Right cardiac atrium (tissue), 5 donors: ENCODE measurements around the gene ALDH7A1. TPM values are rescaled to one million over a fixed set of nuclear protein-coding genes. Genes with fewer than 3 reads are reported as not detected.
"Not testable (repeated sequence)": the region's sequence is repeated elsewhere in the genome, so short reads cannot be mapped to it uniquely, and the experiment has no call there.

Experiments
- ATAC-seq, 2 donors: fragments of 200-7000 bp; cut with Tn5 transposase; one replicate each; pipeline versions ENCODE4 v1.8.0 to v1.9.1; 2020; ENCODE audit warnings: moderate library complexity in 2 of 2, mild to moderate bottlenecking in 1 of 2
- DNase-seq, 3 donors: peaks; one replicate each; pipeline ENCODE4 v3.0.0-alpha.2; 2020
- H3K27ac ChIP-seq: one replicate; pipeline ENCODE4 v1.5.1; 2013; ENCODE audit warnings: mild to moderate bottlenecking, low read length, control low read depth, moderate library complexity
- H3K27me3 ChIP-seq: one replicate; pipeline ENCODE4 v1.6.1; 2013; ENCODE audit not compliant: control insufficient read depth, insufficient read depth
- H3K4me1 ChIP-seq: one replicate; pipeline ENCODE4 v1.6.1; 2013; ENCODE audit warnings: low read length; ENCODE audit not compliant: control insufficient read depth, insufficient read depth
- H3K4me3 ChIP-seq: one replicate; pipeline ENCODE4 v1.5.1; 2013; ENCODE audit warnings: low read length, control low read depth
- H3K9me3 ChIP-seq: one replicate; pipeline ENCODE4 v1.6.1; 2013; ENCODE audit warnings: low read length; ENCODE audit not compliant: control insufficient read depth
- WGBS: extraction: QIAGEN DNeasy Blood & Tissue Kit; methylation state at CpG from one replicate; pipeline ENCODE4 v1.1.7; 2013; 5-methylcytosine and 5-hydroxymethylcytosine counted together
- intact Hi-C, 4 donors: fragments of 100-400 bp; cut with DNase I; formaldehyde crosslinking; loops; one replicate each; pipeline versions ENCODE4 v1.11.0 to v1.14.0; 2022 to 2023
- polyA plus RNA-seq: library from polyadenylated mRNA; stranded (reverse); fragments of 200-250 nt; gene quantifications from one replicate; pipeline ENCODE4 v1.2.3, GENCODE V29; 2013
- total RNA-seq, 4 donors: library from RNA; stranded (reverse); fragmentation: NEBNext Ultra II Directional; extraction: Animal tissue kit (Norgen Biotek cat#: 25700); gene quantifications; one replicate each; pipeline ENCODE4 v1.2.1, GENCODE V29; 2021
- donor health status: healthy with polysubstance abuse.
- donor health status: DM: no; HTN: yes; CAD: no.
- donor health status: DM: no; HTN: no; CAD: no.
- donor health status: DM: no; HTN: yes; CAD: no; lungs with severe emphysema.
- donor health status: DM: yes; HTN: yes; CAD: no.

Gene ALDH7A1
- total and polyA plus RNA-seq, 5 donors, result 26.1 to 50.3 (median 31.6) TPM

DNA sequence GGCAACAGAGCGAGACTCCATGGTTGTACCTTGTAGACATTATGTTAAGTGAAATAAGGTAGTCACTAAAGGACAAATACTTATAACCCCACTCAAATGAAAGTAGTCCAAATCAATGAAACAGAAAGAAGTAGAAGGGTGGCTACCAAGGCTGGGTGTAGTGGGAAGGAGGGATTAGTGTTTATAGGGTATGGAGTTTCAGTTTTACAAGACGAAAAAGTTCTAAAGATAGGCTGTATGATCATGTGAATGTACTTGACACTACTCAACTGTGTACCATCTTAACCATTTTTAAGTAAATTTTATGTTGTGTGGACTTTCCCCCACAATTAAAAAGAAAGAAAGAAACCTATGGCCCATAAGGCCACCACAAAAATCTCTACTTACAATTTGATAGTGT, 32.2 kb downstream of the ALDH7A1 start:
- H3K27ac ChIP-seq, result no peak overlapping the region
- intact Hi-C loops, result no loop called here
- H3K4me3 ChIP-seq, result no peak overlapping the region
- 88% methylated on average over 2 of the region's 2 CpGs for WGBS
- H3K27me3 ChIP-seq, result no peaks in the 10 kb centered on the region
- H3K4me1 ChIP-seq, result no peaks in the 10 kb centered on the region
- DNase-seq (no peak), ATAC-seq (no peak)
- H3K9me3 ChIP-seq, result no peaks in the 10 kb centered on the region

DNA sequence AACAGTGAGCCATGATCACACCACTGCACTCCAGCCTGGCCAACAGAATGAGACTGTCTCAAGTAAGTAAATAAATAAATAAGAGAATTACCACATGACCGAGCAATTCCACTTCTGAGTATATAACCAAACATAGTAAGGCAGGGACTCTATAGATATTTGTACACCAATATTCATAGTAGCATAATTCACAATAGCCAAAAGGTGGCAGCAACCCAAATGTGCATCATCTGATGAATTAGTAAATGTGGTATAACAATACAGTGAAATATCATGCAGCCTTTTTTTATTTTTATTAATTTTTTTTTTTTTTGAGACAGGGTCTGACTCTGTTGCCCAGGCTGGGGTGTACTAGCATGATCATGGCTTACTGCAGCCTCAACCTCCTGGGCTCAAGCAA, 33.1 kb downstream of the ALDH7A1 start:
- Histone ChIP-seq H3K27me3 (no peaks in the 10 kb centered on the region), H3K4me3 (no peak overlapping the region), H3K27ac (no peak overlapping the region), H3K9me3 (no peaks in the 10 kb centered on the region), H3K4me1 (no peaks in the 10 kb centered on the region)
- intact Hi-C loops, result no loop called here
- no peak for ATAC-seq
- 79% methylated on average over 1 of the region's 1 CpG for WGBS
- DNase-seq, result no peak

DNA sequence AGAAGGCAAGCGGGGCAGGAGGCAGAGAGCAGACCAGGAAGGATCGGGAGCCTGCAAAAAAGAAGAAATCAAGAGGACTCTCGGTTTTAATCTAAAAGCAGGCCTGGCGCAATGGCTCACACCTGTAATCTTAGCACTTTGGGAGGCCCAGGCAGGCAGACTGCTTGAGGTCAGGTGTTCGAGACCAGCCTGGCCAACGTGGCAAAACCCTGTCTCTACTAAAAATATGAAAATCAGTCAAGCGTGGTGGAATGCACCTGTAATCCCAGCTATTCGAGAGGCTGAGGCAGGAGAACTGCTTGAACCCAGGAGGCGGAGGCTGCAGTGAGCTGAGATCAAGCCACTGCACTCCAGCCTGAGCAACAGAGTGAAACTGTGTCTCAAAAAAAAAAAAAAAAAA, 39.9 kb downstream of the ALDH7A1 start:
- intact Hi-C loops, ATAC-seq: not testable (repeated sequence)
- WGBS, result 95% methylated on average over 9 of the region's 9 CpGs

DNA sequence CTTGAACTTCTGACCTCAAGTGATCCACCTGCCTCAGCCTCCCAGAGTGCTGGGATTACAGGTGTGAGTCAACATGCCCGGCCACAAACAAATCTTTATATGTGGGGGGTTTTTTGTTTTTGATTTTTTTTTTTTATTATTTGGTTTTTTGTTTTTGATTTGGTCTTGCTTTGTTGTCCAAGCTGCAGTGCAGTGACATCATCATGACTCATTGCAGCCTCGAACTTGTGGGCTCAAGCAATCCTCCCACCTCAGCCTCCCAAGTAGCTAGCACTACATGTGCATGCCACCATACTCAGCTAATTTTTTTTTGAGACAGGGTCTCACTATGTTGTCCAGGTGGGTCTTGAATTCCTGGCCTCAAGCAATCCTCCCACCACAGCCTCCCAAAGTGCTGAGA, 42.4 kb downstream of the ALDH7A1 start:
- no peaks in the 10 kb centered on the region for H3K4me1 ChIP-seq
- intact Hi-C loops, result no loop called here
- H3K9me3 ChIP-seq, result no peaks in the 10 kb centered on the region
- WGBS, result 94% methylated on average over 2 of the region's 2 CpGs
- DNase-seq, result no peak
- H3K4me3 ChIP-seq, result no peak overlapping the region
- H3K27me3 ChIP-seq, result no peaks in the 10 kb centered on the region
- H3K27ac ChIP-seq, result no peak overlapping the region
- no peak for ATAC-seq

More for the DNA sequence above, 39.9 kb downstream of the ALDH7A1 start:
- H3K27me3 ChIP-seq, H3K9me3 ChIP-seq, H3K27ac ChIP-seq, DNase-seq, H3K4me3 ChIP-seq, H3K4me1 ChIP-seq: not testable (repeated sequence)

DNA sequence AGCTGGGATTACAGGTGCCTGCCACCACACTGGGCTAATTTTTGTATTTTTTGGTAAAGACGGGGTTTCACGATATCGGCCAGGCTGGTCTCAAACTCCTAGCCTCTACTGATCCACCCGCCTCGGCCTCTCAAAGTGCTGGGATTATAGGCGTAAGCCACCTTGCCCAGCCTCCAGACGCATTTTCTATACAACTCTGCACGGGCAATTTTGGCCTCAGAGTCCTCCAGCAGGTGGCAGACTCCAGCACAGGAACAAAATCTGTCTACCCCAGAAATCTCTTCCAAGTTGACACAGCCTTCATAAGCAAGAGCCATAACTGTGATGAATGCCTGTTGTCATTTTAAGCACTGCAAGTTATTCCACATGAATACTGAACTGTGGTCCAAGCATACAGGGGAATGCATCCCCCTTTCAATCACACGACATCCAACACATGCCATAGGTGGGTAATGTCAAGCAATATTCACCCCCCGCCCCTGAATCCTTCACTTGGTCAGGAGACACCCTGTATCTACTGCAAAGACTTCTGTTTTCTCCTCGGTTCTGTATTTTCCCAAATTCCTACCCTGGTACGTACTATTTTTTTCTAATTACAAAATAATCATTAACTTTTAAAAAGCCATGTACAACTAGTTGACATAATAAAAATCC, 50.8 kb downstream of the ALDH7A1 start:
- H3K27me3 ChIP-seq, result no peaks in the 10 kb centered on the region
- ATAC-seq (no peak), DNase-seq (peak in 1 of 3 donors; percentile 38)
- H3K4me1 ChIP-seq, result no peaks in the 10 kb centered on the region
- H3K4me3 ChIP-seq, result no peak overlapping the region
- 78% methylated on average over 12 of the region's 12 CpGs for WGBS
- no peaks in the 10 kb centered on the region for H3K9me3 ChIP-seq
- no peak overlapping the region for H3K27ac ChIP-seq
- intact Hi-C loops, result no loop called here

DNA sequence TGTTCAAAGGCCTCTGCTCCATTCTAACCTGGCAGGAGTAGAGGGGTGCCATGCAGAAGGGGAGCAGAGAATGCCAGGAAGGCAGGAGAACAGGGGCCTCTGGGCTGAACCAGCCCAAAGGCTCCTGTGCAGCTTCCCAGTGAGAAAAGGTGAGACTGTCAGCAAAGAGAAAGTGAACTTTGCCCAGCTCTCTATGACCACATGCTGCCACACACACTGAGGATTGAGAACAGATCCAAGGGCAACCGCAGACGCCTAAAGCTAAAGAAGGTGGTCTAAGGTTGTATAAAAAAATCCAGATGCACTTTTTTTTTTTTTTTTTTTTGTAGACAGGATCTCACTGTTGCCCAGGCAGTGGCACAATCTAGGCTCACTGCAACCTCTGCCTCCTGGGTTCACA, 51.4 kb downstream of the ALDH7A1 start:
- no peak overlapping the region for H3K4me3 ChIP-seq
- no peak overlapping the region for H3K27ac ChIP-seq
- ATAC-seq (no peak), DNase-seq (no peak)
- intact Hi-C loops, result no loop called here
- H3K9me3 ChIP-seq, result no peaks in the 10 kb centered on the region
- H3K27me3 ChIP-seq, result no peaks in the 10 kb centered on the region
- WGBS, result 98% methylated on average over 2 of the region's 2 CpGs
- H3K4me1 ChIP-seq, result no peaks in the 10 kb centered on the region

DNA sequence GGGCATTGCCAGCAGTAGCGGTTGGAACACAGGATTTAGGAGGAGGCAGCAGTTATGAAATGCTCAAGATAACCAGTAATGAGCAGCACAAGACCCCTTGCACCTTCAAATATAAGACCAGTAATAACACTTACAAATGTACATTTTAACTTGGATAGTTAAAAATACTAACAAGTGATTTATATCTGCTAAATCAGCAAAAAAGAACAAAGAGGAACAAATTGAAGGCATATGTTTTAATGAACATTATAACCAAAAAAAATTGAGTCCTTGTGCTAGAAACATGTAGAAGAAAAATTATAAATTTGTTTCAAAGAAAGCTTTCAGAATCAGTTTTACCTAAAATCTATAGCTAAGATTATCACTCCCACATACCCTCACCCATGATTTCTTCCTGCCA, 52.0 kb downstream of the ALDH7A1 start:
- ATAC-seq (no peak), DNase-seq (no peak)
- intact Hi-C loops, result no loop called here
- no peaks in the 10 kb centered on the region for H3K27me3 ChIP-seq
- H3K4me3 ChIP-seq, result no peak overlapping the region
- no peaks in the 10 kb centered on the region for H3K4me1 ChIP-seq
- no peaks in the 10 kb centered on the region for H3K9me3 ChIP-seq
- no peak overlapping the region for H3K27ac ChIP-seq
- 85% methylated on average over 1 of the region's 1 CpG for WGBS

DNA sequence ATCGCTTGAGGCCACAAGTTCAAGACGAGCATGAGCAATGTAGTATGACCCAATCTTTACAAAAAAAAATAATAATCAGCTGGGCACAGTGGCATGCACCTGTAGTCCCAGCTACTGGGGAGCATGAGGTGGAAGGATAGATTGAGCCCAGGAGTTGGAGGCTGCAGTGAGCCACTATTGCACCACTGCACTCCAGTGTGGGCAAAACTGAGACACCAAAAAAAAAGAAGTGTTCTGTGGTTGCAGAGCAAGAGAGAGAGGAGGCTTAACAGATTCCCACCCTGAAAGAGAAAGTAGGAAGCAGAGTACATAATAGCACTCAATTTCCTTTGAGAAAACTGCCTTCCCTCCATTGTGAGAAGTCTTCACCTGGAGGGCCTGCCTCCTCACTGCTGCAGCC, 52.6 kb downstream of the ALDH7A1 start:
- 51% methylated on average over 2 of the region's 2 CpGs for WGBS
- Histone ChIP-seq H3K4me1 (no peaks in the 10 kb centered on the region), H3K4me3 (no peak overlapping the region), H3K27me3 (no peaks in the 10 kb centered on the region), H3K9me3 (no peaks in the 10 kb centered on the region), H3K27ac (no peak overlapping the region)
- intact Hi-C loops, result no loop called here
- ATAC-seq, result no peak
- no peak for DNase-seq

DNA sequence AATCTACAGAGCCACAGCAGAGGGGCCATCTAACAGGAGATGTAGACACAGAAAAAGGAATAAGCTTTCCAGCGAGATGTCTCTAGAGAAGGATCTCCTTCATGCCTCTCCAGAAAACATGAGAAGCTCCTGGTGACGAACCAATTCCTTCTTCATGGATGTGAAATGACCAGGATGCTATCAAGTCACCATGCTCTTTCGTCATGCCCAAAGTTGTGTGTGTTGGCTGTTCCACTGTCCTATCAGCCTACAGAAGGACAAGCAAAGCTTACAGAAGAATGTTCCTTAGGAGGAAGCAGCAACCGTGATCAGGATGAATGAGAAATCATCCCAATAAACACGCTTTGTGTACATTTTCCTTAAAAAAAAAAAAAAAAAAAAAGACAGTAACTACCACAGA, 54.4 kb downstream of the ALDH7A1 start:
- Histone ChIP-seq H3K27me3 (no peaks in the 10 kb centered on the region), H3K27ac (no peak overlapping the region), H3K4me1 (peaks cover 2% of the 10 kb centered on the region), H3K4me3 (no peak overlapping the region), H3K9me3 (no peaks in the 10 kb centered on the region)
- DNase-seq, result no peak
- intact Hi-C loops, result no loop called here
- WGBS, result 58% methylated on average over 5 of the region's 5 CpGs
- ATAC-seq, result no peak

DNA sequence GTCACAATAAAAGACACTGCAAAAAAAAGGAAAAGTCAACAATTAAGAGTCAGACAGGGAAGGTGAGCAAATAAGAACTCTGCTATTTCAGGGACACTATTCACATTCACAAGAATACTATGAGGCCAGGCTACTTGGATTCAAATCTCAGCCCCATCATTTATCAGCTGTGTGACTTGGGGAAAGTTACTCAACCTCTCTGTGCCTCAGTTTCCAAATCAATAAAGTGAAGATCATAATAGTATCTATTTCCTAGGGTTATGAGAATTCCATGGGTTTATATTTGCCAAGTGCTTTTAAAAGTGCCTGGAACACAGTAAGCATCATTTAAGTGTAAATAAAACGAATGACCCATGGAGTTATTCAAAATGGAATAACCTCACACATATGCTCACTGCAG, 56.4 kb downstream of the ALDH7A1 start:
- H3K27me3 ChIP-seq, result no peaks in the 10 kb centered on the region
- no peak overlapping the region for H3K4me3 ChIP-seq
- DNase-seq (no peak), ATAC-seq (no peak)
- no peaks in the 10 kb centered on the region for H3K9me3 ChIP-seq
- peaks cover 2% of the 10 kb centered on the region for H3K4me1 ChIP-seq
- intact Hi-C loops, result loop anchor here (2.0 to 5.0 kb wide), 4 partner anchors 36 to 201 kb away; no protein-coding TSS in a partner anchor
- no peak overlapping the region for H3K27ac ChIP-seq
- WGBS, result 51% methylated on average over 1 of the region's 1 CpG

DNA sequence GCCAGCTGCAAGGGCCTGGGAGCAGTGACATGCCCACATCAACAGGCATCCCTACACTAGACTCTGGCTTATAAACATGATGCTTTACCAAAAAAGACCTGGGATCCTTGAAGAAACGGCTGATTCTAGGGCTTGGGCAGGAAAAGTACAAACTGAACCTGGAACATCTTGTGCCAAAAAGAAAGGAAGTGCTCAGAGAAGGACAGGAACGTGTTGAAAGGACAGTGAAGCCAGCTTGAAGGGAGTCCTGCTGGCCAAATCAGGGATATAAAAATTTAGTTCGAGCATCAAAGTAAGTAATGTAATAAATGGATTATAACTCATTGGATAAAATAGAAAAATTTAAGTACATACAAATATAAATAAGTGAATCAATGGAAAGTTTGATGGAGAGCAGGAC, 58.1 kb downstream of the ALDH7A1 start:
- Histone ChIP-seq H3K4me3 (no peak overlapping the region), H3K9me3 (no peaks in the 10 kb centered on the region), H3K4me1 (peaks cover 2% of the 10 kb centered on the region), H3K27ac (no peak overlapping the region), H3K27me3 (no peaks in the 10 kb centered on the region)
- intact Hi-C loops, result loop anchor here (5.0 kb wide), 3 partner anchors 35 to 200 kb away; no protein-coding TSS in a partner anchor
- ATAC-seq, result no peak
- WGBS, result 42% methylated on average over 3 of the region's 3 CpGs
- DNase-seq, result no peak
